Stimulated activated CD4-positive, alpha-beta T cell treated with anti-CD3 and anti-CD28 coated beads, Interleukin-12 subunit alpha, Interleukin-12 subunit beta, amount 100 ng/mL, for 4 hours (primary cell): ENCODE measurements around the gene TSPAN11.

Experiments
- DNase-seq: peaks from one replicate; pipeline ENCODE4 v3.0.0-alpha.2; 2020

The TSPAN11 gene

GRCh38 chr12:30962047-30962446 lies 35.5 kb downstream of the TSPAN11 start:
- no peak for DNase-seq

DNA sequence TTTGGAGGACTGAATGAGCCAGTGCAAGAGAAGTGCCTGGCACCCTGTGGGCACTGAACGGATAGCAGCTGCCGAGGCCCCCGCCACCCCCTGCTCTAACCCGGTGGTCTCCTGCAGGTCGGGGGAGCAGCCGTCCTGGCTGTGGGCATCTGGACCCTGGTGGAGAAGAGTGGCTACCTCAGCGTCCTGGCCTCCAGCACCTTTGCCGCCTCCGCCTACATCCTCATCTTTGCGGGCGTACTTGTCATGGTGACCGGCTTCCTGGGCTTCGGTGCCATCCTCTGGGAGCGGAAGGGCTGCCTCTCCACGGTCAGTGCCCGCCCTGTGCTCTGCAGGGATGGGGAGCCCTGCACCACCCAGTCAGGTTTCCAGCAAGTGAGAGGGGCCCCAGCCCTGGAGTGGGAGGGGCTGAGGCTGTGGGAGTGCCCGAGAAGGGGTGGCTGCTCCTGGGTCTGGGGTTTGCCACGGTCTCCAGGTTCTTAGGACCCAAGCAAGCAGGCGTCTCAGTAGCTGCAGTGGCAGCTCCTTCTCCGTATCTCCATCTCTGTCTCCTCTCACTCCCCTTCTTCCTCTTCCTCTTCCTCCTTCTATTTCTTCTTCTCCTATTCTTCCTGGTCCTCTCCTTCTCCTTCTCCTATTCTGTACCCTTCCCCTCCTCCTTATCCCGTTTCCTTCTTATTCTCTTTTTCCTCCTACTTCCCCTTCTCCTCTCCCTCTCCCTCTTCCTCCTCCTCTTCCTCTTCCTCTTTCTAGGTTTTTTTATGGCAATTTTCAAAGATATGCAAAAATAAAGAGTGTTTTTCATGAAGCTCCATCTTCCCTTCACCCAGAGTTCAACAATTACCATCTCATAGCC lies 37.4 kb downstream of the TSPAN11 start:
- no peak for DNase-seq

DNA sequence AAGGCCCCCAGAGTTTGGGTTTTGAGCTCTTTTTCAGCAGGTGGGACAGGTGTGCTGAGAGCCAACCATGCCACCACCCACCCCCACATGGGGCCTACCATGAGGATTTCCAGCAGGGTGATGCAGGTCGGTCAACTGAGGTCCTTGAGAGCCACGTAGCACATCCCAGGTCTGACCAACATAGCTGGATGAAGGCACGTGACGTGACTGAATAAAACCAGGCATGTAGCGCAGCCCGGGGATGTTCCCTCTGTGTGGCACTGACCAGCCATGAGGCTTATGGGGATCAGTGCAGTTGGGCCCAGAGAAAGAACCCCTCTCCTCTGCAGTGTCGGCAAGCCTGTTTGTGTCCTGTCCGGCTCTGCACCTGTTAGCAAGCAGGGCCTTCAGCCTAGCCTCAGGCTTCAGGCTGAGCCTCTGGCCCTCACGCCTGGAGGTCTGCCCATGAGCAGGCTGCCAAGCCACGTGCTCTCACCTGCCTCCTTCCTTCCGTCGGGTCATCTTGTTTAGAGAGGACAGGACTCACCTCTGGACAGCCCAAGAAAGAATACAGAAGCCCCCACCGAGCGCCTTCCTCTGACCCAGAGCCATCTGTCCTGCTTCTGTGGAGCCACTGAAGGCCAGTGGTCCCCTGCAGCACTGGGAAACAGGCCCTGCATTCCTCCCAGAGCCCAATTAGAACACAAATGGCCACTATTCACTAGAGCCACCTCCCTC lies 38.5 kb downstream of the TSPAN11 start:
- DNase-seq: no peak

GRCh38 chr12:30965613-30965985 lies 39.1 kb downstream of the TSPAN11 start:
- no peak for DNase-seq

DNA sequence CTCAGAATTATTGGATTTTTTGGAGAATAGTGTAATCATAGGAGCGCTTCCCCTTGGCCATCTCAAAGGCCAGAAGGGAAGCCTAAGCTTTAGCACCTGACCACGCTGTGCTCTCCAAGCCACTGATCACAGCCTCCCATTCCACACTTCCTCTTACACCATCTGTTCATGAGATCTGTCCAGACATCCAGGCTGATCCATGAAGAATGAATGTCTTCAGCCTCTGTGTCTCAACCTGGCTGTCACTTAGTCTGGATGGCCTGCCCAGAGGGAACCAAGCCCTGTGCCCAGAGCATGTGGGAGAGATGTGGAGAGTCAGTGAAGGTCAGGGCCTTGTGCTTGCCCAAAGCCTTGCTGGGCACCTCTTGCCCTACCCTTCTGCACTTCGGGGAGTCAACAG lies 40.5 kb downstream of the TSPAN11 start:
- no peak for DNase-seq

- no peak for DNase-seq
These were observed 41.7 kb downstream of the TSPAN11 start for GRCh38 chr12:30968211-30968610.

- no peak for DNase-seq
These were observed 42.5 kb downstream of the TSPAN11 start for GRCh38 chr12:30969006-30969405.

DNA sequence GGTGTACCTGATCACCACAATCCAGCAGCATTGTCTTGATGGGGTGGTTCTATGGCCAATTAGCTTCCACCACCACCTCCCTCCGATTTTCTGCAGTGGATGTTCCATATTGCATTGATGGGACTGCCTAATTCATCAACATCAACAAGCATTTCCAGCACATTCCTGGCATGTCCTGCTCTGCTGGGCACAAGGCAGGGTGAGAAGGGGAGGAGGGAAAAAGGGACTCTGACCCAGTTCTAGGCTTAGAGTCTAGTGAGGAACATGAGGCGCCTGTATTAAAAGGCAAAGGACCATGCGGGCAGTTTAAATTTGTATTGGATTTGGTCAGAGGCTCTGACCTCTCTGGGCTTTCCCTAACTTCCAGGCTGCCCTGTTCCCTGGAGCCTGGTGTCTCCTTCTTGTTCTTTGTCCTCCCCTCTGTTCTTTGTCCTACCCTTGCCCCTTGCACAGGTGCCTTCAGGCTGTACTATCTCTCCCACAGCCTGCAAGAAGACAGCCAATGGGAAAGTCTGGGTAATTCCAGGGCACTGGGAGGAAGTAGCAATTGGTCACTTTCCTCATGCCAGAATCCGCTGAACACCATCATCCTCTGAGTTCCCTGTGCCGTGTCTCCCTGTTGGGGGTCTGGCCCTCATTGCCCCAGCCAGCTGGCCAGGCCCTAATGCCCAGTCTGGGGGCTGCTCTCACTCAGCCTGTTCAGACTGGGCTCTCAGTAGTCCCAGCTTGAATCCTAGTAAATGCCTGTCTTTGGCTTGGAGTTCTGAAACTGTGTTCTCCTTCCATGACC lies 43.3 kb downstream of the TSPAN11 start:
- no peak for DNase-seq

GRCh38 chr12:30970559-30971197 lies 44.1 kb downstream of the TSPAN11 start:
- DNase-seq: no peak

DNA sequence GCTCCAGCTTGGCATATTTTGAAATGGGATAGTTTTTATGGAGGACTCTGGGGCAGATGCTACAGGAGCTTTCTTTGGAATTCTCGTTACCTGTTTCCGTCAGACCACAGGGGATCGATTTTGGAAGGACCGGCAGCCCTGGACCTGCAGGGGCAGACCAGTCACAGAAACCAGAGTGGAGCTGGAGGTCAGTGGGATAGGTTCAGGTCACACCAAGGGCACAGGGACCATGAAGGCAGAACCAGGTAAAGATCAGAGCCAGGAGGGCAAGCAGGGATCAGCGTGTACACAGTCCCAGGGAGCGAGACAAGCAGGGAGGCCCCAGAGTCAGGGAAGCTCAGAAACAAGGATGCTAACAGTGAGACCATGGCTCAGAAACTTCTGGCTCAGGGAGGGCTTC lies 45.5 kb downstream of the TSPAN11 start:
- no peak for DNase-seq

DNA sequence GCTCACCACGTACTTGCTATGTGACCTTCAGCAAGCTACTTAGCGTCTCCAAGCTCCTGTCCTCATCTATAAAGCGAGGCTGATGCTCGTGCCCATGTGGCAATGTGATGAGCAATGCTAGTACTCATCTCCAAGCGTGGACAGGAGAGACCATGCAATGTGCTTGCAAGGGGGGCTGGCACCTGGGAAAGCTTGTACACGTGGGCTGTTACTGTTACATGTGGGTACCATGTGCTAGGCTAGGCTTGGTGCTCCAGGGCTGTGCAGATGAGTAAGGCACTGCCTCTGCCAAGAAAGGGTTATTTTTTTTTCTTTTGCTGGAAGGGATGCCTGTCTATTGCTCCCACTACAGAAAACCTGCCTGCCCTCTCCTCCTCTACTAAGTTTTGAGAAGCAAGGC lies 46.6 kb downstream of the TSPAN11 start:
- DNase-seq: no peak

DNA sequence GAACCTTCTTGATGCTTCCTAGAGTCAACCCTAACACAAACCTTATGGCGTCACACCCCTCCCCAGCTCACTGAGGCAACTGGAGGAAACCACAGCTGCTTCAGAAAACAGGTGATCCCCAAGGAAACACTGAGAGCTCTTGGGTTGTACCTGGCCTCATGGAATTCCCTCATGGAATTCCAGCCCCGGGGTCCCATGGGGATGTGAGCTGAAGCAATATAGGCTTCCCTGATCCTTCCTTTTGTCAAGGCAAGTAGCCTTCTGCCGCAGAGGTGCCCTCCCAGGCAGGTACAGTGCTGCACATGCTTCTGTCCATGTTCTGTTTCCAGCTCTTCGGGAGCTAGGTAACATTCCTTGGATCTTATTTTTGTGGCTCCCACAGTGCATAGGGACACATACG lies 47.3 kb downstream of the TSPAN11 start:
- DNase-seq: no peak

- no peak for DNase-seq
These were observed 48.4 kb downstream of the TSPAN11 start for GRCh38 chr12:30974746-30975500.

- no peak for DNase-seq
These were observed 49.0 kb downstream of the TSPAN11 start for GRCh38 chr12:30975581-30975980.

DNA sequence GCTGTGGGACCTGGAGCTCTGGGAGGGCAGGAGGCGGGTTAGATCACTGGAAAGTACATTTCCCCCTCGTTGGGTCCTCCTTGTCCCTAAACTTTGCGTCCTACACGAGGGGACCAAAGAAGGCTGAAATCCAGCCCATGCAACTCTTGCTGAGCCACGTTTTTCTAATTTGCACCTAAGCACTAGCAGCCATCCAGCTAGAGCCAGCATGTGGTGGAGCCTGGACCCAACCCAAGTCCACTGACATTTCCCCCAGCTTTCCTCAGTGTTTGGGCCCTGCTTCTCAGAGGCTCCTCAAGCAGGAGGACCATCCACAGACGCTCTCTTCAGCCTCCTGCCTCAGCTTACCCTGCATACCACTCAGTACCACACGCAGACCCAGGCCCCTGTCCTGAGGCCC lies 49.7 kb downstream of the TSPAN11 start:
- DNase-seq: no peak

DNA sequence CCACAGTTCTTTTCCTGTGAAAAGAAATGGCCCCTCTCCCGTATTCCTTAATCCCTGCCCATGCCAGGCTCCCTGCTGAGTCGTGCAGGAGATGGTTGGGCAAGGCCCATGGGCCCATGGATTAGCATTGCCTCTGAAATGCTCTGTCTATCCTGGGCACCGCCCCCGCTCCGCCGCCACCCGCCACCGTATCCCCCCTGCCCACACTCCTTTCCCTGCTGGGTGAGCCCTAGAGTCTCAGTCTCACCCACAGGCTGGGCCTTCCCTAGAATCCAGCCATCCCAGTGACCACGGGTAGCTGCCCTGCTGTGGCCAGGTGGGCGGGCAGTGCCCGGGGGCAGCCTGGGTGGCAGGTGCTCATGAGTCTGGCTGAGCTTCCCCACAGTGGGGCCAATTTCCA lies 50.6 kb downstream of the TSPAN11 start:
- no peak for DNase-seq

DNA sequence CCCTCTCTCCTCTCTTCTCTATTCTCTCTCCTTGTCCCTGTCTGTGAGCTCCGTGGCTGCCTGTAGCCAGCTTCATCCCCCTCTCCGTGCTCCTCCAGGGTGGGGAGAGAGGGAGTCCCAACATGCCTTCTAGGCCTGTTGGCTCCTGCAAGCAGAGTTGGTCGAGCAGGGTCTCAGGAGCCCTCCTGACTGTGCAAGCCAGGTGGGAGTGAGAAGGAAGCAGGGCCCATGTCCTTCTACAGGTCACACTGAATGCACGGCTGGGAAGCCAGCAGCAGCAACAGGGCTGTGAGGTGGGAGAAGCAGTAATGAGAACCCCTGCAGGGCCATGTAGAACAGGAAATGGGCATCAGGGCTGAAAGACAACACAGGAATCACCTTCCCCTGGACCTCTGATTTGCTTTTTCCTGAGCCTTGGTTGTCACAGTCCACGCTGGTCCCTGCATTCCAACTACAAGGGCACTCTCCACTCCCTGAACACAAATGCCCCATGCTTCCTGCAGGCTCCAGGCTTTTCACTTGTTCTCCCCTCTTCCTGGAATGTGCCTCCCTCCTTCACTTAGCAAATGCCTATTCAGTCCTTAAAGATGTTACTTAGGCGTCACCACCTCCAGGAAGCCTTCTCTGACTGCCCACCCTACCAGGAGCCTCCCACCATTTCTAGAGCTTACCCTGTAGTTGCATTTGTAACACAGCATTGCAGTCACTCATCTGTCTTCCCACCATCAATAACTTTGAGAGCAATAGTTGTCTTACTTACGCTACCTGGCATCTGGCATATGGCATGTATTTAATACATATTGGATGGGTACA lies 51.2 kb downstream of the TSPAN11 start:
- no peak for DNase-seq

DNA sequence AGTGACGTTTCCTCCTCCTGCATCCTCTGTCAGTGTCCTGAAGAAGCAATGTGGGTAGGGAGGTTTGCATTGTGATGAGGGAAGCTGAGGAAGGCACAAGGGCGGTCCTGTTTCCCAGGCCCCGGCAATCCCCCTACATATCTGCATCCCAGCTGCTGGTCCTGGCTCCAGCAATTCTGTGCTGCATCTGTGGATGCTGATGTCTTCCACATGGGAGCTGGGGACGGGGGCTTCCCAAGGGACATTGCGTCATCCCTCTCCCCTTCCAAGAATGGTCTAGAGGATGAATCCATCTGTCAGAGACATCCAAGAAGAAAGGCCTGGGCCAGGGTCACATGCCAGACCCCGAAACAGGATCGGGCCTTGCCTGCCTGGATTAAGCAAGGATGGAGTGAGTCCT lies 52.1 kb downstream of the TSPAN11 start:
- DNase-seq: no peak

DNA sequence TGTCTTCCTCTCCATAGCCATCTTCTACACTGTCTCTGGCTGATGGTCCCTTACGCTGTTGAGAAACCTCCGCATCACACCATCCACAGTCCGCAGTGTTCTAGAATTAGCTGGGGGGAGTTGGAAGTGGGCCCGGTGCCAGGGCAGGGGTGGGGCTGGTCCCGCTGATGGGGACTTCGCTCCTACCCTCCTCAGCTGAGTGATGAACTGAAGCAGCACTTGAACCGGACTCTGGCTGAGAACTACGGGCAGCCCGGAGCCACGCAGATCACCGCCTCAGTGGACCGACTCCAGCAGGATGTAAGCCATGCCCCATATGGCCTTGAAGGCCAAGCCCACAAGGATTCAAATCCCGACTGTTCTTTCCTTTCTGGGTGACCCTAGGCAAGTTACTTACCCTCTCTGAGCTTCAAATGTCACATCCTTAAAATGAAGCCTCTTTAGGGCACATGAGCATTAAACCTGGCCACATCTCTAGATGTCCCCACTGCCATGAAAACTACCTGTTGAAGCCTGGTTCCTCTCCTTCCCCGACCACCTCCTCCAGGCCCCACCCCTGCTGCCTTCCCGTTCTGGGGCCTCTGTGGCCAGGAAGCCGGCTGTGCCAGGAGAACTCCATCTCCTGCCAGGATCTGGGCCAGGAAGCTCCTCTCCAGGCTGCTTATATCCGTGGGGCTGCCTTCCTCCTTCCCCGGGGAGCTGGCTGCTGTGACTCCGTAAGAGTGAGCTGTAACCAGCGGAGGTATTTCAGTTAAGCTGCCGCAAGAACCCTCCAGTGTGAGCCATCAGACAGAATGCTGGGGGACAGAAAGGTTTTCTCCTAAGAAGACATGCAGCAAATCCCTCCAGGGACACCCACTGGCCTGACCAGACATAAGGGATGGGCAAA lies 53.1 kb downstream of the TSPAN11 start:
- no peak for DNase-seq

- DNase-seq: no peak
These were observed 54.6 kb downstream of the TSPAN11 start for GRCh38 chr12:30980955-30981662.
